VCaP (cell line): ENCODE results near the gene DDO.
"Not testable (repeated sequence)": the region's sequence is repeated elsewhere in the genome, so short reads cannot be mapped to it uniquely, and the experiment has no call there.

Experiments used
- H3K27ac ChIP-seq: fragments of 450-650 bp; 2 replicates; pipeline ENCODE4 v1.5.1; 2017
- CTCF ChIP-seq: fragments of 450-650 bp; conservative IDR thresholded peaks from 2 replicates; pipeline ENCODE4 v1.5.1; 2017; ENCODE audit warnings: mild to moderate bottlenecking, moderate library complexity

The DDO gene

GRCh38 chr6:110354153-110354552, 61.2 kb downstream of the DDO start:
- no peak for TF ChIP-seq CTCF
- no peak overlapping the region for H3K27ac ChIP-seq

- no peak overlapping the region for H3K27ac ChIP-seq
- TF ChIP-seq CTCF = no peak
These were observed 61.8 kb downstream of the DDO start for GRCh38 chr6:110353457-110354001.

GRCh38 chr6:110352563-110353262, 62.7 kb downstream of the DDO start:
- no peak overlapping the region for H3K27ac ChIP-seq
- TF ChIP-seq CTCF = no peak

- TF ChIP-seq CTCF = no peak
- no peak overlapping the region for H3K27ac ChIP-seq
These were observed 63.4 kb downstream of the DDO start for GRCh38 chr6:110351986-110352385.

- H3K27ac ChIP-seq = no peak overlapping the region
- no peak for TF ChIP-seq CTCF
These were observed 63.8 kb downstream of the DDO start for GRCh38 chr6:110351546-110351945.

- not testable (repeated sequence) for H3K27ac ChIP-seq
These were observed 64.8 kb downstream of the DDO start for GRCh38 chr6:110350593-110350992.

GRCh38 chr6:110348961-110349690, 66.2 kb downstream of the DDO start:
- no peak for TF ChIP-seq CTCF
- H3K27ac ChIP-seq = peak overlapping the region; percentile 60

- no peak for TF ChIP-seq CTCF
- H3K27ac ChIP-seq = no peak overlapping the region
These were observed 70.3 kb downstream of the DDO start for GRCh38 chr6:110345025-110345424.
